ENCODE results near the gene MRPS24.

MRPS24 gene

DNA sequence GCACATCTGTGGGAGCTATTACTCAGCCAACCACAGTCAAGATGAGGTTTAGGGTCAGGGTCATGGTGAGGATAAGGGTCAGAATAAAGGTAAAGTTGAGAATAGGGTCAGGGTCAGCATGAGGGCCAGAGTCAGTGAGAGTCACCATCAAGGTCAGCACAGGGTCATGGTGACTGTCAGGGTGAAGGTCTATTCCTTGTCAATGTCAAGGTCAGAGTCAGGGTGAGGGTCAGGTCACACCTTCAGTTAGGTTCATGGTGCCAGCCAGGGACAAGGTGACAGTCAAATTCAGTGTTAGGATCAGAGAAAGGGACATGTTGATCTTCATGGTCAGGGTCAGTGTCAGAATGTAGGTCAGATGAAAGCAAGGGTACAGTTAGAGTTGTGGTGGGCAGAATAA, 14.1 kb downstream of the MRPS24 start:
- TF ChIP-seq, protein P1, sequence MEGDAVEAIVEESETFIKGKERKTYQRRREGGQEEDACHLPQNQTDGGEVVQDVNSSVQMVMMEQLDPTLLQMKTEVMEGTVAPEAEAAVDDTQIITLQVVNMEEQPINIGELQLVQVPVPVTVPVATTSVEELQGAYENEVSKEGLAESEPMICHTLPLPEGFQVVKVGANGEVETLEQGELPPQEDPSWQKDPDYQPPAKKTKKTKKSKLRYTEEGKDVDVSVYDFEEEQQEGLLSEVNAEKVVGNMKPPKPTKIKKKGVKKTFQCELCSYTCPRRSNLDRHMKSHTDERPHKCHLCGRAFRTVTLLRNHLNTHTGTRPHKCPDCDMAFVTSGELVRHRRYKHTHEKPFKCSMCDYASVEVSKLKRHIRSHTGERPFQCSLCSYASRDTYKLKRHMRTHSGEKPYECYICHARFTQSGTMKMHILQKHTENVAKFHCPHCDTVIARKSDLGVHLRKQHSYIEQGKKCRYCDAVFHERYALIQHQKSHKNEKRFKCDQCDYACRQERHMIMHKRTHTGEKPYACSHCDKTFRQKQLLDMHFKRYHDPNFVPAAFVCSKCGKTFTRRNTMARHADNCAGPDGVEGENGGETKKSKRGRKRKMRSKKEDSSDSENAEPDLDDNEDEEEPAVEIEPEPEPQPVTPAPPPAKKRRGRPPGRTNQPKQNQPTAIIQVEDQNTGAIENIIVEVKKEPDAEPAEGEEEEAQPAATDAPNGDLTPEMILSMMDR (IDR thresholded peaks at IDR 0.05; ENCODE audit: low read depth, low read length, missing control alignments) = no peak
- Histone ChIP-seq H3K4me3 (ENCODE audit: low read depth, low read length) (no peak overlapping the region), H3K36me3 (replicated peaks) (no peaks in the 10 kb centered on the region), H3K27ac (no peak overlapping the region), H3K27me3 (replicated peaks) (no peaks in the 10 kb centered on the region)
- in situ Hi-C loops (cut with HindIII; ENCODE audit: low pct_ligation_motif_present, low sequenced_read_pairs) = no loop called here
- DNase-seq = no peak

DNA sequence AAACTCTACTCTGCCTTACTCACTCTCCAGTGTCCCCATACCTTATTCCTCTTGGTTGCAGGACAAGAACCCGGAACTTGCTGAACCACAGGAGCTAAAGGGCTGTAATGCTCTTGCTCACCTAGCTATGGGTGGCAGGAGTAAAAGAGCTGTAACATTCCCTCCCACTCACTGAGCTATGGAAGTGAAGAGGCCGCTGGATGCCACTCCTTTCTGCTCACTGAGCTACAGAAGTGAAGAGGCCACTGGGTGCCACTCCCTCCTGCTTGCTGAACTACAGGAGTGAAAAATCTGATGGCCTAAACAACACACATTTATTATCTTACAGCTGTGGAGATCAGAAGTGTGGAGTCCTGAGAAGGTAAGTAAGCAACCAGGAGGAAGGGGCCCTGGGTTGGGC, 17.5 kb downstream of the MRPS24 start:
- no peak for DNase-seq
- Histone ChIP-seq H3K4me3 (ENCODE audit: low read depth, low read length) (no peak overlapping the region), H3K36me3 (replicated peaks) (no peaks in the 10 kb centered on the region), H3K27me3 (replicated peaks) (no peaks in the 10 kb centered on the region), H3K27ac (no peak overlapping the region)
- TF ChIP-seq, protein P1 (IDR thresholded peaks at IDR 0.05; ENCODE audit: low read depth, low read length, missing control alignments) = no peak
- in situ Hi-C loops (cut with HindIII; ENCODE audit: low pct_ligation_motif_present, low sequenced_read_pairs) = no loop called here

DNA sequence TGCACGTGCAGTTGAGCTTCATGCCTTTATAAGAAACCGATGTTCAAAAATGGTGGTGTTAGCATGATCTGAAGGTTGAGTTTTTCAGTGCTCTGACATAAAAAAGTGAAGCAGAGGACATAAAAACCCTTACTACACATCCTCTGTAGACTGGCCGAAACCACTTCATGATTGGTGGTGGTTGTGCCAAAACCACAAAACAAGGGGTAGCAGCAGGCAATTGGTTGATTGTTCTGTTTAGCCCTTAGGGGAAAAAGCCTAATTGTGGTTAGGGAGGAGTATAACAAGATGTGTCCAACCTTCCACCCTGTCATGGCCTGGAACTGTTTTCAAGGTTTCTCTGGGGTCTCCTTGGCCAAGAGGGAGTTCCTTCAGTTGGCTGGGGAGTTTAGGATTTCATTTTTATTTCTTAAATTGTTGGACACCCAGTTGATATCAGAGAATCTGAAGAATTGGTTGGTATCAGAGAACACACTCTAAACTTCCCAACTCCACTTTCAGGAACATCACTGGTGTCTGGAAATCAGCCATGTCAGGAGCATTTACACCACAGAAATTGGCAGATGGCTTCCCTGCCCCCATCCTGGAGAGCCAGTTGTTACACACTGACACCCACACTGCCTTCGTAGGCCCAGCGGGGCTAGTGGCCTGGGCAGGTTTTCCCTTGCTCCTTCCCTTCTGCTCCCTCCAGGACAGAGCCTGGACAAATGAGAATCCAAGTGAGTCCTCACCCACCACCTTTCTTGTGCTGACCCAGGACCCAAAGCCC, 18.8 kb downstream of the MRPS24 start:
- H3K36me3 ChIP-seq (replicated peaks) = no peaks in the 10 kb centered on the region
- H3K27me3 ChIP-seq (replicated peaks) = no peaks in the 10 kb centered on the region
- TF ChIP-seq, protein P1 (IDR thresholded peaks at IDR 0.05; ENCODE audit: low read depth, low read length, missing control alignments) = no peak
- in situ Hi-C loops (cut with HindIII; ENCODE audit: low pct_ligation_motif_present, low sequenced_read_pairs) = no loop called here
- H3K4me3 ChIP-seq (ENCODE audit: low read depth, low read length) = no peak overlapping the region
- no peak overlapping the region for H3K27ac ChIP-seq
- no peak for DNase-seq

DNA sequence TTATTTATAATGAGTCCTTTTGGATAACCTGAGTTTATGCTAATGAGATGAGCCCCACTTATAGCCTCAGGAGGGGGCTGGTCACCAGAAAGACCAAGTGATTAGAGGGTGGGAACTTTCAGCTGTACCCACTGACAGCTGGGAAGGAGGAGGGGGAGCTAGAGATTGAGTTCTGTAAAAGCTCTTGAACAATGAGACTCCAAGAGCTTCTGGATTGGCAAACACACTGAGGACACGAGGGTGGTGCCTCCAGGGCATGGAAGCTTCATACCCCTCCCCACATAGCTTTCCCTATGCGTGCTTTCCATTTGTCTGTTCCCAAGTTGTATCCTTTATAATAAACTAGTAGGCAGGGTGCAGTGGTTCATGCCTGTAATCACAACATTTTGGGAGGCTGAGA, 20.3 kb downstream of the MRPS24 start:
- in situ Hi-C loops (cut with HindIII; ENCODE audit: low pct_ligation_motif_present, low sequenced_read_pairs) = no loop called here
- TF ChIP-seq, protein P1 (IDR thresholded peaks at IDR 0.05; ENCODE audit: low read depth, low read length, missing control alignments) = no peak
- H3K27me3 ChIP-seq (replicated peaks) = no peaks in the 10 kb centered on the region

DNA sequence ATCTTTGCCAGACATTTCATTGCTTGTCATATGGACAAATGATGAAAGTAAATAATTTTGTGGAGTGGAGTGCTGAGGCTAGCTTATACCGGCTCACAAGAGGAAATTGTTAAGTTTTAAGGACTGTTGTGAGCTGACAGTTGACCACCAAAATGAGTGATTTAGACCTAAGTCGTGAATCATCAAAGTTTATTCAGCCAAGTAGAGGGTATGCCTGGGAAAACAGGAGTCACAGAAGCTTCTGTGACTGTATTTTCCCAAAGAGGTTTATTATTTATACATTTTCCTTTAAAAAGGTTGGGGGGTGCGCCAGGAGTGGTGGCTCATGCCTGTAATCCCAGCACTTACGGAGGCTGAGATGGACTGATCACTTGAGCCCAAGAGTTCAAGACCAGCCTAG, 21.8 kb downstream of the MRPS24 start:
- Histone ChIP-seq H3K4me3 (ENCODE audit: low read depth, low read length) (no peak overlapping the region), H3K27ac (no peak overlapping the region), H3K36me3 (replicated peaks) (no peaks in the 10 kb centered on the region), H3K27me3 (replicated peaks) (no peaks in the 10 kb centered on the region)
- in situ Hi-C loops (cut with HindIII; ENCODE audit: low pct_ligation_motif_present, low sequenced_read_pairs) = no loop called here
- TF ChIP-seq, protein P1 (IDR thresholded peaks at IDR 0.05; ENCODE audit: low read depth, low read length, missing control alignments) = no peak
- no peak for DNase-seq

More for the DNA sequence above, 20.3 kb downstream of the MRPS24 start:
- Histone ChIP-seq H3K27ac (no peak overlapping the region), H3K4me3 (ENCODE audit: low read depth, low read length) (no peak overlapping the region), H3K36me3 (replicated peaks) (no peaks in the 10 kb centered on the region)
- DNase-seq = no peak

DNA sequence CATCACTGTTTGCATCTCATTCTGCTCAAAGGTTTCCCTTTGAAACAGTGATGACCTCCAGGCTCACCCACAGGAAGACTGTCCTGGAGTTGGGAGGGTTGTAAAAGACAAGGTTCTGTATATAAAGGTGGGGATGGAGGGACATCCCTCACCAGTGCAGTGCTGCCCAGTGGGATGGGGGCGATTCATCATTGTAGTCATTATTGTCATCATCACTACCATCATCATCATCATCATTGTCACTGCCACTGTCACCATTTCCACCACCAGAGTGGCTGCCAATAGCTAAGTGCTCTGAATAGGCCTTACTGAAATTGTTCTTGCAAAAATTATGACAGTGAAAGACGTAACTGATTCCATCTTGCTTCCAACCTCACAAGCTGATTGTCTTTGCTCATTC, 24.7 kb downstream of the MRPS24 start:
- Histone ChIP-seq H3K27ac (no peak overlapping the region), H3K36me3 (replicated peaks) (no peaks in the 10 kb centered on the region), H3K4me3 (ENCODE audit: low read depth, low read length) (no peak overlapping the region), H3K27me3 (replicated peaks) (no peaks in the 10 kb centered on the region)
- TF ChIP-seq, protein P1 (IDR thresholded peaks at IDR 0.05; ENCODE audit: low read depth, low read length, missing control alignments) = no peak
- no peak for DNase-seq
- in situ Hi-C loops (cut with HindIII; ENCODE audit: low pct_ligation_motif_present, low sequenced_read_pairs) = no loop called here
